Hematopoietic multipotent progenitor cell treated with erythropoietin and hydrocortisone succinate and interleukin-3 and kit ligand, for 17 days (in vitro differentiated cells): Measurements from ENCODE around the gene PNPLA7.
"Not testable (repeated sequence)": the region's sequence is repeated elsewhere in the genome, so short reads cannot be mapped to it uniquely, and the experiment has no call there.

ENCODE experiments used
- DNase-seq: peaks from one replicate; pipeline ENCODE4 v3.0.0-alpha.2; 2015; ENCODE audit warnings: low spot score

Gene PNPLA7

DNA sequence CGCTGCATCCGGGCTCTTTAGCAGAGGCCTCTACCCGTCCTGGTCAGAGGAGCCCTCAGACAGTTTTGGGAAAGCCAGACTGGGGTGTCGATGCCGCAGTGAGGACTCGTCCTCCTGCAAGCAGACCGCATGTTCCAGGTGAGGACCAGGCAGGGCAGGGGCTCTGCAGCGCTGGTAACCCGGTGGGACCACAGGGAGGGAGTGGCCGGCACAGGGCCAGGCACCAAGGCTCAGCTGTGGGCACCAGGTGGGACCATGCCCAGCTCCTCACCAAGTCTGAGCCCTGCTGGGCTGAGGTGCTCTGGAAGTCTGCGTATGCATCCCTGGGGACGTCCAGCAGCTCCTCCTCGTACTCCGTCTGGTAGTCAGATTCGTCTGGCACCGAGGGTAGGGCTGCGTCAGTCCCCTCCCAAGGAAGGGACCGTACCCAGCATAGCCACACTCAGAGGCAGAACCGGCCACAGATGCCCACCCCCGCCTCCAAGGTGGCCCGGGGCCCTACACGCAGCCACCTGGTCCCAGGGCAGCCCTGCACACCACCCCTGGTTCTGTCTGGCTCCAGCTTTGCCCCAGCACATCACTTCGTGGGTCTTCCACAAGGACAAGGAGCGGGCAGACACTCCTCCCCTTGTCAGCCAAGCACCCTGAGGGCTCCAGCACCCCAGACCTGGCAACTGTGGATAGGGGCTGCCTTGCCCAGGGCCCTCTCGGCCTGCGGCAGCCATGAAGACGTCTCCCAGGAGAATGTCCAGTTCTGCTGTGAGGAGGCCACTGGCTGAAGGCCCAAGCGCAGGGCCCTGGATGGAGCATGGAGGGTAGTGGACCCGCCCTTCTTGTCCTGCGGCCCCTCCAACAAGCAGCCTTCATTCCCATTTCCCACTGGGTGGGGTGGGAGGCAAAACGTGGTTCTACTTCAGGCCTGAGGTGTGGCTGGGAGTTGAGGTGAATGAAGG lies 89.6 kb downstream of the PNPLA7 start:
- no peak for DNase-seq

DNA sequence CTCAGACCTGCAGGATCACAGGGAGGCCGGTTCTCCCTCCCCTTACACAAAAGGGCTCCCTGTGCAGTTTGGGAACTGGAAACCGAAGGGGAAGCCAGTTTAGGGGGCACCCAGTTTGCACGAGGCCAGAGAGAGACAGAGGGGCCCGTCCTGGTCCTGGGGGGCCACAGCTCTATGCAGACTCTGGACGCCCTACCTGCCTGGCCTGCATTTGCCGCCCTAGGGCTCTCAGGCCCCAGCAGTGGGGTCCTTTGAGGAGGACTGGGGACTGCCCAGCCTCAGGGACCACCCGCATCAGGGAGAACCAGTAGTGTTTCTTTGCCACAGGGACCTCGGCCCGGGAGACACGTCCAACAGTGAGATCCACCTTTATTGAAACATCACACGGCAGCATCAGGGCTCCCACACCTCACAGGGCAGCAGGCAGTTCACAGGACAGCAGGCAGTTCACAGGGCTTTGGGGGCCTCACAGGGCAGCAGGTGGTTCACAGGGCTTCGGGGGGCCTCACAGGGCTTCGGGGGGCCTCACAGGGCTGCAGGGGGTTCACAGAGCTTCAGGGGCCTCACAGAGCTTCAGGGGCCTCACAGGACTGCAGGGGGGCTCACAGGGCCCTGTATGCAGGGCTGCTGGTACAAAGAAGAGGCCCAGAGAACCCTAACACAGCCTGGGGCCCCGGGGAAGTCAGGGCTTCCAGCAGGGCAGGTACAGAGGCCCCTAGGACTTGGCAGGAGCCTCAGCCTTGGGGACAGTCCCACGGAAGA lies 90.4 kb downstream of the PNPLA7 start:
- DNase-seq = no peak

DNA sequence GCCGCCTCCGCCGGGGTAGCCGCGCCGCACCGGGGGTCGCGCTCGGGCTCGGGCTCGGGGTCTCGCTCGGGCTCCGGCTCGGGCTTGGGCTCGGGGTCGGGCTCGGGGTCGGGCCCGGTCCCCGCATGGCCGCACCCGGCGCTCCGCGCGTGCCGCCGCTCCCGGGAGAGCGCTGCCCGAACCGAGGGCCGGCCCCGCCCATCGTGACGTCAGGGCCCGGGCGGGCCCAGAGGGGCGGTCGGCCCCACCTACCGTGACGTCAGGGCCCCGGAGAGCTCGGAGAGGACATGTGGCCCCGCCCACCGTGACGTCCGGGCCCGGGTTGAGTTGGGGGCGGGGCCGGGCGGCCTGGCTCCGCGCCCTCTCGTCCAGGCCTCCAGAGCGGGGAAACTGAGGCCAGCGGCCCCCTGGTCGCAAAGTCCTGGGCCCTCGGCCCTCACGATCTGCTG lies 91.0 kb downstream of the PNPLA7 start, which contains the start of gene NSMF:
TSS of gene NSMF (minus strand) at position 183 of the 449 bp plus-strand sequence. CDS start 232 bp downstream, outside the sequence.
- peak; percentile 95 for DNase-seq

DNA sequence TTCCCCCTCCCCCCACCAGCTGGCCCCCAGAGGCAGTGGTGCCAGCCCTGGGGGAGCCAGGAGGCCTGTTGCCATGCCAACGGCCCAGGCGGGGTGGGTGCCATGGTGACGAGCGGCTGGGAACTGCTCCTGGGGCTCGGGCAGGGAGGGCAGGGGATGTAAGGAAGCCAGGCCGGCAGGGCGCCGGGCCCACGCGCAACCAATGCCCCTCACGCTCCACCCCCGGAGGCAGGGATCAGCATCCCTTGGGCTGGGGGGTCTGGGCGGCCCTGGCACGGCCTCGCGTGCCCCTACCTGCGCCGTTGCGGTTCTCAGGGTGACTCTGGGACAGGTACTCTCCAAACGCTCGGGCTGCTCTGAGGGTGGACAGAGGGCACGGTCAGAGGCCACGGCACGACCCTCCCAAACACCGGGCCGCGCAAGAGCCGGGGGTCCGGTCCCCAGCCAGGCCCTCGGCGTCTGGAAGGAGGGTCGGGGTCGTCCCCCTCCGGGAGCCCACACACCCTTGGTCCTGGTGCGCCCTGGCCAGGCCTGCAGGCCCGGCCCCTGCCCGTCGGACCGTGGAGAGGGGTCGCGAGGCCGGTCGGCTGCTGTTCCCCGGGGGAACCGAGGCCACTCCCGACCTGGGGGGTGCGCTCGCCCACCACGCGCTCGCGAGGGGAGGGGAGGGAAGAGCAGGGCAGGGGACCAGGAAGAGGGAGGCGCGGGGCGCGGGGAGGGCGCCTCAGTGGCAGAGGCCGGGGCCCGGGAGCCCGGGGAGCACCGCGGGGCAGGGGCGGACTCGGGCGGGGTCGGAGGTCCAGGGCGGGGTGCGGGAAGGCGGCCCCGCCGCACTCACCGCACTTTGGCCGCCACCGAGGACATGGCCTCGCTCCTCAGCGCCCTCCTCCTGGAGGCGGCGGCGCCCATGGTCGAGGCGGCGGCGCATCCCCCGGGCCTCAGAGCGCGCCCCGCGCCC lies 91.7 kb downstream of the PNPLA7 start:
- DNase-seq = no peak

DNA sequence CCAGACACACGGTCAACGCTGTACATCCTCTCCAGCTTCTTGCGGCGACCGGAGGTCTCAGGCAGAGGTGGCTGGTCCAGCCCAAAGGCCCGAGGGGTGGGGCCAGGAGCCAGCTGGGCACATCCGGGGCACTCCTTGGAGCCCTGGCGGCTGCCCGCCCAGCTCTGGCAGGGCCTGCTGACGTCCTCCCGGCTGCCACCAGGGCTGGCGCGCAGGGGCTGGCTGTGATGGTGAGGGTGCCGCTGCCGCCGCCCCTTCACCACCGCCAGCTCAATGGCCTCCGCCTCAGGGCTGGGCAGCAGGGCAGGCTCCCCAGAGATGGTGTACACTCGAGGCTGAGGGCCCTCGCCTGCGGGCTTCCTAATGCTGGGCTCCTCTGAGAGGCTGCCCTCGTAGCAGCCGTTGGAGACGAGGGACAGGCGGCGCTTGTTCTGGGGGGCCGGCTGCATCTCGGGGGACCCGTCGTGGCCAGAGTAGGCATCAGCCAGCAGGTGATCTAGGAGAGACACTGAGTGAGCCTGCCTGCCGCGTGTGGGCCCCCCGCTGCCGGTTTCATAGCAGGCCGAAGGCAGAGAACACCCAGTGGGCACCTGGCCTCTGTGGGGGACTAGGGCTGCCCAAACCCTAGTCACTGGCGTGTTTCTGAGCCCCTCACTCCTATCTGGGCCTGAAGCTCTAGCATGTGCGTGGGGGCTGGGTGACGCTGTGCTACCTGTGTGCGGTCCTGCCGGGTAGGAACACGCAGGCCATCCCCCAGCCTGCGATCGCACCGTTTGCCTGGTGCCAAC lies 92.6 kb downstream of the PNPLA7 start:
- DNase-seq = no peak

DNA sequence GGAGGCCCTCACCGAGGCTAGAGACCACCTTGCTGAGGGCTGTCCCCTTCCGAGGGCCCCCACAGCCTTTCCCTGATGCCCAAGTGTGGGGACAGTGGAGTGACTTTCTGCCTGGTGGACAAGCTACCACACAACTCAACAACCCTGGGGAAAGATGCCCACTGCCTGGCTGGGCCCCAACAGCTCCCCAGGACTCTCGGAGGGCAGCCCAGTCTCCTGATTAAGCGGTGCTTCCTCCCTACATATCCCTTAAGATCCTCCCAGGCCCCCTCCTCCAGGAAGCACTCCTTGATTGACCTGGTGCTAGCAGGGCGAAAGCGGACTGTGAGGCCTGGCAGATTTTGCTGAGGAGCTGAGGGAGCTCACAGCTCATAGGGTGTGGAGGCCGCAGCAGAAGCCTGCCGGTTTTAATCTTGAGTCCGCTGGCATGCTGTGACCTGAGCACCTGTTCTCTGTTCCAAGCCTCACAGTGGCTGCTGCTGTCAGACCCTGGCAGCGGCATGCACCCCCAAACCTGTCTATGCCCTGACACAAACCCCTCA lies 93.3 kb downstream of the PNPLA7 start:
- DNase-seq = no peak

- DNase-seq = no peak
Observed at GRCh38 chr9:137456061-137456863, 93.9 kb downstream of the PNPLA7 start.

- no peak for DNase-seq
Observed at GRCh38 chr9:137455359-137455991, 94.7 kb downstream of the PNPLA7 start.

GRCh38 chr9:137454597-137455358 lies 95.4 kb downstream of the PNPLA7 start:
- DNase-seq = no peak

- DNase-seq = peak; percentile 66
Observed at GRCh38 chr9:137454145-137454596, 96.0 kb downstream of the PNPLA7 start.

DNA sequence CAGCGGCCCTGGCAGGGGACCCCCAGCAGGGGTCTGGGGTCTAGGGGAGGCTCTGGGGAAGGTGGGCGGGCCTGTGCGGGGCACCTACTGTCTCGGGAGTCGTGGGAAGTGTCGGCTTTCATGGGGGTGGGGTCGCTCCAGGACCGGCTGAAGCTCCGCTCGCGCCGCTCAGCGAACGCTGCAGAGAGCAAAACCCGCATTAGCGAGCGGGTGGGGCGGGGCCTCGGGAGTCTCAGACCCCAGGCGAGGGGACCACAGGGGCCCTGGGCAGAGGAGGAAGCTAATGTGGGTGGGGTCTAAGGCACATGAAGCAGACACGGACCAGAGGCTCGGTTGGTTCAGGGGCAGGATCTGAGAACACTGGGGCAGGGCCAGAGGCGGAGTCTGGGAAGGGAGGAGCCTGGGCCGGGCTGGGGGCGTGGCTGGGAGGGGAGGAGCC lies 96.5 kb downstream of the PNPLA7 start:
- DNase-seq = peak; percentile 76

- DNase-seq = no peak
Observed at GRCh38 chr9:137452761-137453642, 97.2 kb downstream of the PNPLA7 start.

- DNase-seq = no peak
Observed at GRCh38 chr9:137452006-137452760, 98.0 kb downstream of the PNPLA7 start.

- not testable (repeated sequence) for DNase-seq
Observed at GRCh38 chr9:137451264-137452005, 98.8 kb downstream of the PNPLA7 start.

- DNase-seq = not testable (repeated sequence)
Observed at GRCh38 chr9:137450539-137451222, 99.5 kb downstream of the PNPLA7 start.
